Sigmoid colon (tissue), 7 donors: Measurements from ENCODE around the gene MOV10L1. TPM values are rescaled to one million over a fixed set of nuclear protein-coding genes. Genes with fewer than 3 reads are reported as not detected.
A peak's percentile ranks its signal among the peaks of the same experiment; 100 is the strongest.

Source experiments
- DNase-seq: peaks from one replicate; pipeline ENCODE4 v3.0.0-alpha.2; 2019
- H3K27ac ChIP-seq, 4 donors: fragments of 200-600 bp; sonication (generic); one replicate each; pipeline ENCODE4 v1.5.1; 2016 to 2019; ENCODE audit warnings: mild to moderate bottlenecking in 1 of 4
- H3K27me3 ChIP-seq, 3 donors: fragments of 200-600 bp; sonication (generic); one replicate each; pipeline ENCODE4 v1.5.1; 2019; ENCODE audit warnings: mild to moderate bottlenecking in 1 of 3
- H3K36me3 ChIP-seq, 4 donors: fragments of 200-600 bp; sonication (generic); one replicate each; pipeline ENCODE4 v1.5.1; 2016 to 2019
- H3K4me1 ChIP-seq, 4 donors: fragments of 200-600 bp; sonication (generic); one replicate each; pipeline ENCODE4 v1.5.1; 2017 to 2019
- H3K4me3 ChIP-seq, 4 donors: fragments of 200-600 bp; sonication (generic); one replicate each; pipeline ENCODE4 v1.5.1; 2017 to 2019; ENCODE audit warnings: mild to moderate bottlenecking in 2 of 4, moderate library complexity in 1 of 4
- H3K9me3 ChIP-seq, 4 donors: fragments of 200-600 bp in 3 of 4; sonication (generic) in 3 of 4; one replicate each; pipeline versions ENCODE4 v1.5.1 to v1.6.1; 2013 to 2019
- EP300 ChIP-seq, 4 donors: sonication (generic); formaldehyde crosslinking; IDR thresholded peaks; one replicate each; pipeline ENCODE4 v1.6.1; 2017; ENCODE audit warnings: antibody characterized with exemption in 4 of 4
- POLR2A ChIP-seq, 2 donors: fragments of 450-650 bp; IDR thresholded peaks; one replicate each; pipeline ENCODE4 v1.6.1; 2016; ENCODE audit warnings: antibody characterized with exemption in 2 of 2, mild to moderate bottlenecking in 2 of 2, moderate library complexity in 2 of 2
- POLR2AphosphoS5 ChIP-seq, 4 donors: sonication (generic); formaldehyde crosslinking; IDR thresholded peaks; one replicate each; pipeline ENCODE4 v1.6.1; 2017; ENCODE audit warnings: antibody characterized with exemption in 4 of 4
- WGBS, 2 donors: extraction: QIAGEN DNeasy Blood & Tissue Kit; methylation state at CpG; one replicate each; pipeline ENCODE4 v1.1.7; 2013; 5-methylcytosine and 5-hydroxymethylcytosine counted together
- intact Hi-C: fragments of 100-400 bp; cut with DNase I; formaldehyde crosslinking; loops from one replicate; pipeline ENCODE4 v1.15.1; 2023
- polyA plus RNA-seq, 3 donors: library from polyadenylated mRNA; stranded (reverse); fragments of 200-250 nt; gene quantifications; one replicate each; pipeline ENCODE4 v1.2.3, GENCODE V29; 2013
- total RNA-seq, 4 donors: library from RNA; depleted of rRNA; stranded (reverse); fragments of >200 nt; gene quantifications; one replicate each; pipeline ENCODE4 v1.1.0, GENCODE V29; 2016
- TF ChIP-seq, protein P1 (sequence below), 4 experiments: fragments of 450-650 bp in 3 of 4; fragments of 200-600 bp in 1 of 4; IDR thresholded peaks; one replicate each; pipeline ENCODE4 v1.5.1; 2016 to 2019; ENCODE audit warnings: antibody characterized with exemption in 4 of 4, mild to moderate bottlenecking in 3 of 4, moderate library complexity in 2 of 4
- donor health status: healthy with polysubstance abuse.
- donor health status: Bipolar disorder and iron deficiency.
- donor health status: healthy.

Gene MOV10L1
- total and polyA plus RNA-seq, 7 donors = 0.47 to 5.6 (median 1.8) TPM; not detected in 2

DNA sequence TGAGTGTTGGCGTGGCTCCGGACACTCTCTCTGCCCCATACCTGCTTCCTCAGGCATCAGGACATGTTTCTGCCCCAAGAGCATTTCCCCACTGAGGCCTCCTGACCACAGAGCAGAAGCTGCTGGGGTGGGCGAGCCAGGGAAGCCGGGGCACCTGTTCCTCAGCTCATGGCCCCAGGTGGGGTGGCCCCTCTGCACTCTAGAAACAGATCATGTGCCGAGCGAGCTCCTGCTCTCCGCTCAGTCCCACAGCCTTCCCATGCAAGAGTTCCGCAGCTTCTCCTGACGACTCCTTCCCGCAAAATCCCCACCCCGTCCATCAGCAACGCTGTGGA lies 58.3 kb downstream of the MOV10L1 start:
- TF ChIP-seq, protein P1, sequence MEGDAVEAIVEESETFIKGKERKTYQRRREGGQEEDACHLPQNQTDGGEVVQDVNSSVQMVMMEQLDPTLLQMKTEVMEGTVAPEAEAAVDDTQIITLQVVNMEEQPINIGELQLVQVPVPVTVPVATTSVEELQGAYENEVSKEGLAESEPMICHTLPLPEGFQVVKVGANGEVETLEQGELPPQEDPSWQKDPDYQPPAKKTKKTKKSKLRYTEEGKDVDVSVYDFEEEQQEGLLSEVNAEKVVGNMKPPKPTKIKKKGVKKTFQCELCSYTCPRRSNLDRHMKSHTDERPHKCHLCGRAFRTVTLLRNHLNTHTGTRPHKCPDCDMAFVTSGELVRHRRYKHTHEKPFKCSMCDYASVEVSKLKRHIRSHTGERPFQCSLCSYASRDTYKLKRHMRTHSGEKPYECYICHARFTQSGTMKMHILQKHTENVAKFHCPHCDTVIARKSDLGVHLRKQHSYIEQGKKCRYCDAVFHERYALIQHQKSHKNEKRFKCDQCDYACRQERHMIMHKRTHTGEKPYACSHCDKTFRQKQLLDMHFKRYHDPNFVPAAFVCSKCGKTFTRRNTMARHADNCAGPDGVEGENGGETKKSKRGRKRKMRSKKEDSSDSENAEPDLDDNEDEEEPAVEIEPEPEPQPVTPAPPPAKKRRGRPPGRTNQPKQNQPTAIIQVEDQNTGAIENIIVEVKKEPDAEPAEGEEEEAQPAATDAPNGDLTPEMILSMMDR (IDR thresholded peaks at IDR 0.05) = no peak
- TF ChIP-seq POLR2AphosphoS5 (IDR thresholded peaks at IDR 0.05) (no peak), POLR2A (IDR thresholded peaks at IDR 0.05) (no peak), EP300 (IDR thresholded peaks at IDR 0.05) (no peak)
- intact Hi-C loops = no loop called here
- no peak for DNase-seq
- Histone ChIP-seq H3K4me1 (peaks cover 0 to 6% (median 2%) of the 10 kb centered on the region in 4 donors), H3K9me3 (no peaks in the 10 kb centered on the region), H3K27ac (no peak overlapping the region), H3K36me3 (no peaks in the 10 kb centered on the region), H3K4me3 (no peak overlapping the region), H3K27me3 (no peaks in the 10 kb centered on the region)
- WGBS, 2 donors = 88 to 94% methylated on average over 12 of the region's 12 CpGs

DNA sequence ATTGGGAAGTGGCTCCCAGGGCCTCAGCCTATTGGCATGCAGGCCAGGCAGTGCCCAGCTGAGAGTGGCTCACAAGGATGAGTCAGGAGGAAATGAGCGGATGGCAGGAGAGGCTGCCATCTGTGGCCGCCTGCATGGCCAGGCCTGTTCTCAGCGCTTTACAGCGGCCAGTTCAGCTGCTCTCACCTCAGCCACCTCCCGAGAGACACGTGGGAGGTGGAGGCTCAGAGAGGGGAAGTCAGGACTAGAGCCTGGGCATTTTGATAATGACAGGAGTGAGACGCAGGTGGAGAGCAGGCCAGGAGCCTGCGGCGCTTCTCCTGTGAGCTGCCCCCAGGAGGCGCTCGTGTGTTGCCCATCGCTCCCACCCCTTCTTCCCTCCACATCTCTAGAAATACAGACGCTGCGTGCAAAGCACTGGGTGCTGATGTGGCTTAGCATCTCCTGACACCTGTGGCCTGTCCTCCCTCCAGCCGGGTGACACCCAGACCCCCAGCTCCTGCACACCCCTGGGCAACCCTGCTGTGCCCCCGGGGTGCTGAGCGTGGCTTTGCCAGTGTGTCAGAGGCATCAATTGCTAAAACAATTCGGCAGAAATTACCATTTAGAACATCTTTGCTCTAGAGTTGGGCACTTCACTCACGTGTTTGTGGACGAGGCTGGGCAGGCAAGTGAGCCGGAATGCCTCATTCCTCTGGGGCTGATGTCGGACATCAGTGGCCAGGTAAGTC lies 59.4 kb downstream of the MOV10L1 start:
- Histone ChIP-seq H3K4me1 (peaks cover 0 to 6% (median 2%) of the 10 kb centered on the region in 4 donors), H3K36me3 (no peaks in the 10 kb centered on the region), H3K9me3 (no peaks in the 10 kb centered on the region), H3K27me3 (no peaks in the 10 kb centered on the region), H3K4me3 (no peak overlapping the region), H3K27ac (no peak overlapping the region)
- no peak for DNase-seq
- intact Hi-C loops = no loop called here
- TF ChIP-seq POLR2A (IDR thresholded peaks at IDR 0.05) (no peak), POLR2AphosphoS5 (IDR thresholded peaks at IDR 0.05) (no peak), EP300 (IDR thresholded peaks at IDR 0.05) (no peak)
- TF ChIP-seq, protein P1 (IDR thresholded peaks at IDR 0.05) = peak in 3 of 4 experiments; percentile 37 to 38 (median 38)
- WGBS, 2 donors = 23 to 38% methylated on average over 22 of the region's 22 CpGs

DNA sequence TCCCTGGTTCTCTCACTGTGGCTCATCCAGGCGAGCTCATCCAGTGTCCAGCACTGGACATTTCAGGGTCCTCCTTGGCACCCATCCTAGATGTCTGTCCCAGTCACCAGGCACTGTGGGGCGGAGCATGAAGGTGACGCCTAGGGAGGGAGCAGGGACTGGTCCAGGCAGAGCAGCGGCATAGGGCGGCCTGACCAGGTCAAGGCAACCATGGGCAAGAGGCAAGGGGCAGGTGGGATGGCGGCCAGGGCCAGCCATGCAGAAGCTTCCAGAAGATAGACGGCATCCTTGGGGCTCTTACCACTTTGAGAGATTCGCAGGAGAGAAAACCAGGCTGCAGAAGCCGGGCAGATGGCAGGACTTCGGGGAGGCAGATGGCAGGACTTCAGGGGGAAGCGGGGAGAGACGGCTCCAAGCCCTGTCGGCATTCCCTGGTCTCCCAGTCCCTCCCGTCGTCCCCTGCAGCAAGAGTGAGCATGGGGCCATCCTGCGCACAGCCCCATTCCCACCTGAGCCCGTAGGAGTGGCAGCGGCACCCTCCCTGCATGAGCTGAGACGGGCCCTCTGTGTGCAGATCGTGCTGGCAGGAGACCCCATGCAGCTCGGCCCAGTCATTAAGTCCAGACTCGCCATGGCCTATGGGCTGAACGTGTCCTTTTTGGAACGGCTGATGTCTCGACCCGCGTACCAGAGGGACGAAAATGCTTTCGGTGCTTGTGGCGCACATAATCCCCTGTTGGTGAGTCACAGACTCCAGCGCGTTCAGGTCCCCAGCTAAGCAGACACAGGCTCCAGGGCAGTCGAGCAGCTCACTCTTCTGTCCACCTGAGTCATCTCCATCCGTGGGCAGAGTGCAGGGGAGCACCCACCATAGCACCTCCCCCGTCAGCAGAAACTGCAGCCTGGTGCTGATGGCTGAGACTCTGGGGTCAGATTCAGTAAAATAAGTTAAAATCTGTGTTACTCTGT lies 60.6 kb downstream of the MOV10L1 start:
- no peak for DNase-seq
- no peaks in the 10 kb centered on the region for H3K9me3 ChIP-seq
- TF ChIP-seq, protein P1 (IDR thresholded peaks at IDR 0.05) = no peak
- TF ChIP-seq POLR2AphosphoS5 (IDR thresholded peaks at IDR 0.05) (no peak), EP300 (IDR thresholded peaks at IDR 0.05) (no peak), POLR2A (IDR thresholded peaks at IDR 0.05) (no peak)
- no peaks in the 10 kb centered on the region for H3K36me3 ChIP-seq
- H3K4me1 ChIP-seq = peaks cover 0 to 6% (median 2%) of the 10 kb centered on the region in 4 donors
- intact Hi-C loops = no loop called here
- no peak overlapping the region for H3K27ac ChIP-seq
- WGBS, 2 donors = 87 to 91% methylated on average over 35 of the region's 35 CpGs
- H3K27me3 ChIP-seq = no peaks in the 10 kb centered on the region
- H3K4me3 ChIP-seq = no peak overlapping the region

DNA sequence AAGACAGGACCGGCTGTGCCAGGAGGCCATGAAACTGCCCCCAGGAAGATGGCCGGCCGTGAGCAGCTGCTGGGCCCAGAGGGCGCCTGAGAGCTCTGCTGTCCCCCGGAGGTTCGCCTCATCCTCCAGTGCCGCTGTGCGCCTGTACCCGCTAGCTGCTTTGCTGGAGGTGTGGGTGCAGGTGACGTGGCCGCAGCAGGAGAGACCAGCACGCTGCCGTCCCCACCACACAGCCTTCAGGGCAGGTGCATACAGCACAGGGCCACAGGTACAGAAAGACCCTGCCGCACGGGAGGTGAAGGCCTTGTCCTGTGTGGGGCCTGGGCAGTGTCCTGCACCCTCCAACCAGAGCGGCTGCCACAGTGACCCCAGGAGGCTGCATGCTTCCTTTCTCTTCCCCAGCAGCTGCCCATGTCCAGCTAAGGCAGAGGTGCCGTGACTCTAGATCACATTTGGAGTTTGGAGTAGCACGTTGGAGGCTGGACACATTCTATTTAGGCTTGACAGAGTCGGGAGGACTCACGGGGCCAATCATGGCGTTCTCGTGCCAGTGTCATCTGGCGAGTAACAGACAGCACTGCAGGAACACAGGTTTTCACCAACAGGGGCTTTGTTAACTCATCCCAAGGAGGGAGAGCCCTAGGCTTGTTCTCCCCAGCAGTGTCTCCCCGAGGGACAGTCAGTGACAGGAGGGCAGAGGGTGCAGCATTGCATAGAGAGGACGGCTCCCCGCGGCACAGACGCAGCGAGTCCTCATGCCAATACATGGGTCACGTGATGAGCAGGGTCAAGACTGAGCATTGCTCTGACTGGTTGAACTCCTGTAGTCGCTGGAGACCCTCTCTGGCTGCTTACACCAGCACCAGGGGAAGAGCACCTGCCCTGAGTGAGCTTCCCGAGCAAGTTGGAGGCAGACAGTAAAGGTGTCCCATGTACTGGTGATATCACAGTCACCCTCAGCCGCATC lies 62.0 kb downstream of the MOV10L1 start:
- WGBS, 2 donors = 76 to 87% methylated on average over 33 of the region's 33 CpGs
- TF ChIP-seq POLR2A (IDR thresholded peaks at IDR 0.05) (no peak), EP300 (IDR thresholded peaks at IDR 0.05) (no peak), POLR2AphosphoS5 (IDR thresholded peaks at IDR 0.05) (no peak)
- TF ChIP-seq, protein P1 (IDR thresholded peaks at IDR 0.05) = no peak
- Histone ChIP-seq H3K4me3 (no peak overlapping the region), H3K9me3 (no peaks in the 10 kb centered on the region), H3K4me1 (peaks cover 0 to 6% (median under 1%) of the 10 kb centered on the region in 4 donors), H3K36me3 (no peaks in the 10 kb centered on the region), H3K27me3 (no peaks in the 10 kb centered on the region), H3K27ac (no peak overlapping the region)
- intact Hi-C loops = no loop called here
- no peak for DNase-seq
